Activated T-cell treated with anti-CD3 and anti-CD28 coated beads, Interleukin-2, amount 50 U/mL, for 24 hours (primary cell): ENCODE data around the gene PEX26.
"Not testable (repeated sequence)": the region's sequence is repeated elsewhere in the genome, so short reads cannot be mapped to it uniquely, and the experiment has no call there.

Source experiments
- DNase-seq: peaks from one replicate; pipeline ENCODE4 v3.0.0-alpha.2; 2020
- H3K27ac Mint-ChIP-seq: 2 replicates; pipeline ENCODE4 v1.8.0; 2020; ENCODE audit warnings: mild to moderate bottlenecking, mixed read lengths
- H3K27me3 Mint-ChIP-seq: 2 replicates; pipeline ENCODE4 v1.8.0; 2020; ENCODE audit warnings: mixed read lengths
- H3K36me3 Mint-ChIP-seq: 2 replicates; pipeline ENCODE4 v1.8.0; 2020; ENCODE audit warnings: low read depth, mixed read lengths
- H3K4me1 Mint-ChIP-seq: 2 replicates; pipeline ENCODE4 v1.8.0; 2020; ENCODE audit warnings: low read depth, mixed read lengths
- H3K4me3 Mint-ChIP-seq: 2 replicates; pipeline ENCODE4 v1.8.0; 2020; ENCODE audit warnings: mild to moderate bottlenecking, moderate library complexity, mixed read lengths
- H3K9me3 Mint-ChIP-seq: 2 replicates; pipeline ENCODE4 v1.8.0; 2020; ENCODE audit warnings: mixed read lengths

PEX26 gene

GRCh38 chr22:18048441-18048898 lies 29.3 kb upstream of the PEX26 start:
- DNase-seq = no peak
- Mint-ChIP-seq H3K9me3 (no peaks in the 10 kb centered on the region), H3K27me3 (peaks cover 9% of the 10 kb centered on the region), H3K27ac (no peak overlapping the region), H3K36me3 (no peaks in the 10 kb centered on the region), H3K4me3 (no peak overlapping the region), H3K4me1 (no peaks in the 10 kb centered on the region)

GRCh38 chr22:18050065-18050464 lies 27.7 kb upstream of the PEX26 start:
- H3K27ac Mint-ChIP-seq = no peak overlapping the region
- peaks cover 9% of the 10 kb centered on the region for H3K27me3 Mint-ChIP-seq
- no peak overlapping the region for H3K4me3 Mint-ChIP-seq
- H3K9me3 Mint-ChIP-seq = no peaks in the 10 kb centered on the region
- DNase-seq = no peak
- H3K36me3 Mint-ChIP-seq = no peaks in the 10 kb centered on the region
- H3K4me1 Mint-ChIP-seq = no peaks in the 10 kb centered on the region

DNA sequence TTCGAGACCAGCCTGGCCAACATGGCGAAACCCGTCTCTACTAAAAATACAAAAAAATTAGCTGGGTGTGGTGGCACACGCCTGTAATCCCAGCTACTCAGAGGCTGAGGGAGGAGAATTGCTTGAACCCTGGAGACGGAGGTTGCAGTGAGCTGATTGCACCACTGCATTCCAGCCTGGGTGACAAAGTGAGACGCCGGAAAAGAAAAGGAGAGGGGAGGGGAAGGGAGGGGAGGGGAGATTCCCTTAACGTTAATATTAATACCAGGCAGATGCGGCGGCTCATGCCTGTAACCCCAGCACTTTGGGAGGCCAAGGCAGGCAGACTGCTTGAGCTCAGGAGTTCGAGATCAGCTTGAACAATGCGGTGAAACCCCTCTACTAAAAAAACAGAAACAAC lies 26.7 kb upstream of the PEX26 start:
- not testable (repeated sequence) for H3K9me3 Mint-ChIP-seq, H3K4me1 Mint-ChIP-seq, H3K27me3 Mint-ChIP-seq, DNase-seq, H3K27ac Mint-ChIP-seq, H3K36me3 Mint-ChIP-seq, H3K4me3 Mint-ChIP-seq

DNA sequence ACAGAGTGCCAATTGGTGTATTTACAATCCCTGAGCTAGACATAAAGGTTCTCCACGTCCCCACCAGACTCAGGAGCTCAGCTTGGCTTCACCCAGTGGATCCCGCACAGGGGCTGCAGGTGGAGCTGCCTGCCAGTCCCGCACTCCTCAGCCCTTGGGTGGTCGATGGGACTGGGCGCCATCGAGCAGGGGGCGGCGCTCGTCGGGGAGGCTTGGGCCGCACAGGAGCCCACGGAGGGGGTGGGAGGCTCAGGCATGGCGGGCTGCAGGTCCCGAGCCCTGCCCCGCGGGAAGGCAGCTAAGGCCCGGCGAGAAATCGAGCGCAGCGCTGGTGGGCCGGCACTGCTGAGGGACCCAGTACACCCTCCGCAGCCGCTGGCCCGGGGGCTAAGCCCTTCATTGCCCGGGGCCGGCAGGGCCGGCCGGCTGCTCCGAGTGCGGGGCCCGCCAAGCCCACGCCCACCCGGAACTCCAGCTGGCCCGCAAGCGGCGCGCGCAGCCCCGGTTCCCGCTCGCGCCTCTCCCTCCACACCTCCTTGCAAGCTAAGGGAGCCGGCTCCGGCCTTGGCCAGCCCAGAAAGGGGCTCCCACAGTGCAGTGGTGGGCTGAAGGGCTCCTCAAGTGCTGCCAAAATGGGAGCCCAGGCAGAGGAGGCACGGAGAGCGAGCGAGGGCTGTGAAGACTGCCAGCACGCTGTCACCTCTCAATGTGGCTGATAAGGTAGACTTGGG lies 24.4 kb upstream of the PEX26 start:
- H3K27ac Mint-ChIP-seq, DNase-seq, H3K36me3 Mint-ChIP-seq, H3K4me1 Mint-ChIP-seq, H3K9me3 Mint-ChIP-seq, H3K4me3 Mint-ChIP-seq, H3K27me3 Mint-ChIP-seq: not testable (repeated sequence)

GRCh38 chr22:18055619-18056160 lies 22.1 kb upstream of the PEX26 start:
- H3K4me1 Mint-ChIP-seq = peaks cover 4% of the 10 kb centered on the region
- H3K4me3 Mint-ChIP-seq = no peak overlapping the region
- H3K9me3 Mint-ChIP-seq = no peaks in the 10 kb centered on the region
- H3K36me3 Mint-ChIP-seq = no peaks in the 10 kb centered on the region
- H3K27ac Mint-ChIP-seq = no peak overlapping the region
- DNase-seq = no peak
- H3K27me3 Mint-ChIP-seq = no peaks in the 10 kb centered on the region

GRCh38 chr22:18056161-18056666 lies 21.6 kb upstream of the PEX26 start:
- H3K4me3 Mint-ChIP-seq = no peak overlapping the region
- peaks cover 2% of the 10 kb centered on the region for H3K27me3 Mint-ChIP-seq
- no peaks in the 10 kb centered on the region for H3K9me3 Mint-ChIP-seq
- no peak for DNase-seq
- peaks cover 4% of the 10 kb centered on the region for H3K4me1 Mint-ChIP-seq
- no peak overlapping the region for H3K27ac Mint-ChIP-seq
- no peaks in the 10 kb centered on the region for H3K36me3 Mint-ChIP-seq

- no peak overlapping the region for H3K4me3 Mint-ChIP-seq
- H3K36me3 Mint-ChIP-seq = no peaks in the 10 kb centered on the region
- no peak for DNase-seq
- H3K4me1 Mint-ChIP-seq = peaks cover 4% of the 10 kb centered on the region
- no peaks in the 10 kb centered on the region for H3K9me3 Mint-ChIP-seq
- H3K27me3 Mint-ChIP-seq = peaks cover 4% of the 10 kb centered on the region
- no peak overlapping the region for H3K27ac Mint-ChIP-seq
Measured at GRCh38 chr22:18056807-18057474, 20.8 kb upstream of the PEX26 start.

DNA sequence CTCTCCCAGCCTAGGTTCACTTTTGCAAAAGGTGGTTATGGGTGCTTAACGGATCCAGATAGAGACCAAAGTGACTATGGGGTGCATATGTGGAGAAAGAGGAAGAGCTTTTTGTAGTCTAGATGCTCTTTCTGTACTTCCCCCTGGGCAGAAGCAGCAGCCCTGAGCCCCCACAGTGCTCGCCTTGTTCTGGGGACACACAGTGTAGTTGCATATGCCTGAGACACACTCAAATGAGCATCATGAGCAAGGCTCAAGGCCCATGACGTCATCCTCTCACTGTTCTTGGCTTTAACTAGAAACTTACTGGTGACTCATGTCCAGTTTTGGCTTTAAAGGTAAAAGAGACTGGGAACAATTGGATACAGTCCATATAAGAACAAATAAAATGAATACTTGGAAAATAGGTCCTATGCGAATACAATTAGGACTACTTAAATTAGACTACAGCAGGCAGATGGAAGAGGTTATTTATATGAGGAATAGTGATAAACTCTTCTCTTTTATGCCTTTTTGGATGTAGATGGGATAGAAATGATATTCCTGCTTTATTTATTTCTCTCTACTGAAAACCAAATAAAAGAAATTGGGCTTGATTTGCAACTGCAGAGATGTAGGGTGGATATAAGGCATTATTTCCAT lies 20.1 kb upstream of the PEX26 start:
- Mint-ChIP-seq H3K27me3 (peaks cover 6% of the 10 kb centered on the region), H3K27ac (no peak overlapping the region), H3K36me3 (no peaks in the 10 kb centered on the region), H3K9me3 (no peaks in the 10 kb centered on the region), H3K4me1 (peaks cover 4% of the 10 kb centered on the region), H3K4me3 (no peak overlapping the region)
- no peak for DNase-seq

GRCh38 chr22:18058371-18059093 lies 19.3 kb upstream of the PEX26 start:
- Mint-ChIP-seq H3K4me1 (peaks cover 4% of the 10 kb centered on the region), H3K36me3 (no peaks in the 10 kb centered on the region), H3K27me3 (peaks cover 6% of the 10 kb centered on the region), H3K27ac (no peak overlapping the region), H3K4me3 (no peak overlapping the region), H3K9me3 (no peaks in the 10 kb centered on the region)
- DNase-seq = no peak

DNA sequence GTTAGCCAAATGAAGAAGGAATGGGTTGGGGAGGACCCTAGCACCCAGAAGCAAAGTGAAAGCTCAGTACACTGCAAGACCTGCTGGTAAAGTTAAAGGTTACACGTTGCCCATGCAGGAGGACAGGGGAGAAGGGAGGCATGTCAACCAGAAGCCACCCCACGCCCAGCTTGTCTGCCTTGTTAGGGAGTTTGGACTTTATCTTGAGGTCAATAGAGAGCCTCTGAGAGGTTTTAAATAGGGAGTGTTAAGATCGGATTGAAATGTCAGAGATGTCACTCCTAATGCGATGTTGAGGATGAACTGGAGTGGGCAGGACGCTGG lies 18.7 kb upstream of the PEX26 start:
- DNase-seq = no peak
- Mint-ChIP-seq H3K9me3 (no peaks in the 10 kb centered on the region), H3K27me3 (peaks cover 9% of the 10 kb centered on the region), H3K4me3 (no peak overlapping the region), H3K4me1 (peaks cover 4% of the 10 kb centered on the region), H3K27ac (no peak overlapping the region), H3K36me3 (no peaks in the 10 kb centered on the region)

- H3K27me3 Mint-ChIP-seq = peaks cover 13% of the 10 kb centered on the region
- no peak overlapping the region for H3K27ac Mint-ChIP-seq
- no peak for DNase-seq
- peaks cover 4% of the 10 kb centered on the region for H3K4me1 Mint-ChIP-seq
- no peaks in the 10 kb centered on the region for H3K36me3 Mint-ChIP-seq
- H3K9me3 Mint-ChIP-seq = no peaks in the 10 kb centered on the region
- no peak overlapping the region for H3K4me3 Mint-ChIP-seq
Measured at GRCh38 chr22:18059473-18059872, 18.3 kb upstream of the PEX26 start.

GRCh38 chr22:18059991-18060390 lies 17.8 kb upstream of the PEX26 start:
- peaks cover 18% of the 10 kb centered on the region for H3K27me3 Mint-ChIP-seq
- DNase-seq = no peak
- no peak overlapping the region for H3K4me3 Mint-ChIP-seq
- H3K36me3 Mint-ChIP-seq = no peaks in the 10 kb centered on the region
- H3K9me3 Mint-ChIP-seq = no peaks in the 10 kb centered on the region
- no peak overlapping the region for H3K27ac Mint-ChIP-seq
- H3K4me1 Mint-ChIP-seq = peaks cover 4% of the 10 kb centered on the region

GRCh38 chr22:18060646-18061620 lies 16.9 kb upstream of the PEX26 start:
- Mint-ChIP-seq H3K27me3 (peaks cover 27% of the 10 kb centered on the region), H3K4me1 (peaks cover 4% of the 10 kb centered on the region), H3K27ac (no peak overlapping the region), H3K9me3 (no peaks in the 10 kb centered on the region), H3K4me3 (no peak overlapping the region), H3K36me3 (no peaks in the 10 kb centered on the region)
- no peak for DNase-seq
